Measurements from ENCODE around the gene ZNF217. TPM values are rescaled to one million over a fixed set of nuclear protein-coding genes. Genes with fewer than 3 reads are reported as not detected.
A peak's percentile ranks its signal among the peaks of the same experiment; 100 is the strongest.

The ZNF217 gene
- total and polyA plus RNA-seq, 2 of the 8 experiments (the other 6 are each of a cell fraction or from before 2014, with no cell fraction given) = 15.3 to 87.9 TPM

DNA sequence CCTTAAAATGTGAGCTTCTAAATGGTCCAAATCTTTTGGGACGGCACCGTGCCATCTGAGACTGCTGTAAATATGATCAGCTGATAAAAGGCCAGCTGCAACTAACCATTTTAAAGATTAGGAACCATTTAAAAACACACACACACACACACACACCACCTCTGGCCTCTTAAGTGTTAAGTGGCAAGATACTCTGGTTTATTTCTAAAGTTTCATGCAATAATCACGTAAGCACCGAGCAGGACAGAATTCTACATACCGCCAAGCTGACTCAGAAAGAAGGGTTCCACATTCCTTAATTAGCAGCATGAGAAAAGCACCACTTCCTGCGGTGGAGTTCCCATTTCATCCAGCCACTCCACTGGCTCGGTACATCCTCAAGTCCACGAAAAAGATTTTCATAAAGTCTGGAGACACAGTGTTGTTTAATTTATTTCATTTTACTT is 17.8 kb upstream of the ZNF217 start:
- no peak overlapping the region for H3K14ac ChIP-seq (ENCODE audit: insufficient read length)
- H4K20me1 ChIP-seq (replicated peaks in 1 of 2; ENCODE audit: control insufficient read depth in 1 of 2, insufficient read depth in 2 of 2, low read length in 2 of 2) = no peaks in the 10 kb centered on the region
- H4K5ac ChIP-seq (ENCODE audit: insufficient read length, low read depth, low read length) = peak overlapping the region; percentile 37
- TF ChIP-seq JUN (IDR thresholded peaks at IDR 0.05; ENCODE audit: low read depth, low read length) (no peak), SIRT6 (IDR thresholded peaks at IDR 0.05; ENCODE audit: low read length) (no peak), POLR2A (IDR thresholded peaks at IDR 0.05; ENCODE audit: control extremely low read depth in 1 of 2, low read depth in 2 of 2, low read length in 2 of 2) (no peak), SP1 (IDR thresholded peaks at IDR 0.05; ENCODE audit: low read depth, low read length) (no peak), TEAD4 (IDR thresholded peaks at IDR 0.05; ENCODE audit: low read depth, low read length) (0 out of 2 replicates have a peak, but pooled peaks have one; percentile 42)
- FAIRE-seq = no peak
- no peak overlapping the region for H2AK5ac ChIP-seq (ENCODE audit: low read depth, low read length)
- no peak overlapping the region for H3K4me3 ChIP-seq (ENCODE audit: extremely low read depth in 1 of 4, insufficient read depth in 2 of 4, low read depth in 3 of 4, low read length in 4 of 4)
- ChIA-PET CTCF (ENCODE audit: partially characterized antibody) (no interaction called here), POLR2A (ENCODE audit: partially characterized antibody) (interaction anchor here (1.0 to 3.2 kb wide), 2 partner anchors 17 to 140 kb away, joined by 3 to 9 read pairs; partner anchors contain the start of gene ZNF217)
- no peaks in the 10 kb centered on the region for H3K36me3 ChIP-seq (ENCODE audit: control insufficient read depth in 2 of 4, insufficient read depth in 4 of 4, low read length in 3 of 4)
- WGBS, 2 experiments (ENCODE audit: extremely low coverage in 1 of 2, insufficient coverage in 1 of 2, insufficient read length in 1 of 2, insufficient replicate concordance in 2 of 2, low coverage in 1 of 2, low lambda C conversion rate in 2 of 2, missing lambda C conversion rate in 1 of 2) = 63% methylated on average over 8 of the region's 8 CpGs; no CpG with 5 or more reads in 1 of the 2 experiments
- H3K9ac ChIP-seq (replicated peaks in 1 of 4; ENCODE audit: extremely low read depth in 1 of 4, low read depth in 3 of 4, low read length in 3 of 4) = no peak overlapping the region
- peaks cover 5 to 21% (median 14%) of the 10 kb centered on the region in 4 experiments for H3K4me1 ChIP-seq (replicated peaks in 1 of 4; ENCODE audit: control insufficient read depth in 3 of 4, insufficient read depth in 4 of 4, low read length in 3 of 4)
- peak overlapping the region; percentile 35; the same call in 1 of the 2 replicates for H2AFZ ChIP-seq (ENCODE audit: low read length)
- no peak overlapping the region; the same call in 1 of the 2 replicates for H2BK12ac ChIP-seq (ENCODE audit: low read depth, low read length)
- no peak overlapping the region for H4K91ac ChIP-seq (replicated peaks; ENCODE audit: insufficient read length, low read length)
- peak overlapping the region; percentile 42 for H3K56ac ChIP-seq (replicated peaks; ENCODE audit: insufficient read length, low read depth, low read length)
- no peaks in the 10 kb centered on the region for H3K27me3 ChIP-seq (replicated peaks in 1 of 4; ENCODE audit: control insufficient read depth in 3 of 4, extremely low read depth in 1 of 4, insufficient read depth in 3 of 4, low read length in 3 of 4)
- peak overlapping the region; percentile 84 for H2BK120ac ChIP-seq (replicated peaks; ENCODE audit: low read depth, low read length)
- H3K4ac ChIP-seq (replicated peaks; ENCODE audit: insufficient read length, low read depth, low read length) = peak overlapping the region; percentile 65
- peak in 1 of 2 experiments; percentile 37 for DNase-seq (ENCODE audit: low read depth in 1 of 2, low spot score in 2 of 2)
- no peaks in the 10 kb centered on the region for H3K79me1 ChIP-seq (ENCODE audit: low read depth, low read length)
- H3K79me2 ChIP-seq (ENCODE audit: control insufficient read depth in 1 of 2, insufficient read depth in 2 of 2, low read length in 2 of 2) = no peaks in the 10 kb centered on the region
- no peak overlapping the region for H3K4me2 ChIP-seq (ENCODE audit: insufficient read depth in 1 of 2, low read depth in 2 of 2, low read length in 2 of 2)
- no peak overlapping the region for H3K23ac ChIP-seq (ENCODE audit: insufficient read length)
- H3K9me3 ChIP-seq (ENCODE audit: insufficient read depth in 2 of 2, low read depth in 1 of 2, low read length in 1 of 2) = no peaks in the 10 kb centered on the region
- no peaks in the 10 kb centered on the region for H3K23me2 ChIP-seq (ENCODE audit: low read depth, low read length)
- no peak overlapping the region for H3K18ac ChIP-seq (ENCODE audit: extremely low read depth, low read length)
- peak overlapping the region; percentile 37; the same call in 1 of the 2 replicates for H2BK5ac ChIP-seq (ENCODE audit: low read depth, low read length)
- H3K27ac ChIP-seq (ENCODE audit: low read depth, low read length) = no peak overlapping the region
- no peak overlapping the region for H4K8ac ChIP-seq (ENCODE audit: extremely low read depth, insufficient read depth, low read length)
- H2BK20ac ChIP-seq (ENCODE audit: low read length) = no peak overlapping the region
- H2BK15ac ChIP-seq (ENCODE audit: low read length) = no peak overlapping the region

Data from H1 (cell line).